Effector memory CD4-positive, alpha-beta T cell (primary cell): ENCODE results near the gene MMRN1.
"Not testable (repeated sequence)": the region's sequence is repeated elsewhere in the genome, so short reads cannot be mapped to it uniquely, and the experiment has no call there.

Source experiments
- DNase-seq, 3 donors: peaks; one replicate each; pipeline ENCODE4 v3.0.0-alpha.2; 2020
- H3K27ac ChIP-seq: 2 replicates; pipeline ENCODE4 v1.7.0; 2013; ENCODE audit warnings: mild to moderate bottlenecking, low read length, moderate library complexity; ENCODE audit not compliant: insufficient read depth, poor library complexity, severe bottlenecking
- H3K27me3 ChIP-seq: replicated peaks from 2 replicates; pipeline ENCODE4 v1.7.0; 2013; ENCODE audit warnings: mild to moderate bottlenecking, low read length; ENCODE audit not compliant: insufficient read depth, control insufficient read depth, poor library complexity, severe bottlenecking
- H3K36me3 ChIP-seq: 2 replicates; pipeline ENCODE4 v1.7.0; 2013; ENCODE audit warnings: mild to moderate bottlenecking, low read length, moderate library complexity; ENCODE audit not compliant: control insufficient read depth, insufficient read depth
- H3K4me1 ChIP-seq: 2 replicates; pipeline ENCODE4 v1.7.0; 2013; ENCODE audit warnings: low read length, mild to moderate bottlenecking; ENCODE audit not compliant: control insufficient read depth, insufficient read depth, poor library complexity, severe bottlenecking
- H3K4me3 ChIP-seq: 2 replicates; pipeline ENCODE4 v1.7.0; 2013; ENCODE audit warnings: low read length, low read depth, mild to moderate bottlenecking; ENCODE audit not compliant: insufficient read depth, poor library complexity, severe bottlenecking
- H3K9me3 ChIP-seq: 2 replicates; pipeline ENCODE4 v1.7.0; 2013; ENCODE audit warnings: mild to moderate bottlenecking, low read length, moderate library complexity; ENCODE audit not compliant: control insufficient read depth

The MMRN1 gene

GRCh38 chr4:89879215-89879614, 15.4 kb upstream of the MMRN1 start:
- H3K27ac ChIP-seq = no peak overlapping the region
- H3K4me3 ChIP-seq = no peak overlapping the region
- no peaks in the 10 kb centered on the region for H3K27me3 ChIP-seq
- no peak for DNase-seq
- no peaks in the 10 kb centered on the region for H3K36me3 ChIP-seq
- no peaks in the 10 kb centered on the region for H3K9me3 ChIP-seq
- H3K4me1 ChIP-seq = no peaks in the 10 kb centered on the region

GRCh38 chr4:89889289-89889688, 5.4 kb upstream of the MMRN1 start:
- Histone ChIP-seq H3K27me3 (no peaks in the 10 kb centered on the region), H3K36me3 (no peaks in the 10 kb centered on the region), H3K4me3 (no peak overlapping the region), H3K4me1 (no peaks in the 10 kb centered on the region), H3K27ac (no peak overlapping the region), H3K9me3 (no peaks in the 10 kb centered on the region)
- no peak for DNase-seq

GRCh38 chr4:89897867-89898266, 3.2 kb downstream of the MMRN1 start:
- Histone ChIP-seq H3K4me1 (peaks cover 6% of the 10 kb centered on the region), H3K27me3 (no peaks in the 10 kb centered on the region), H3K4me3 (no peak overlapping the region), H3K27ac (no peak overlapping the region), H3K36me3 (no peaks in the 10 kb centered on the region), H3K9me3 (no peaks in the 10 kb centered on the region)
- no peak for DNase-seq

- no peak overlapping the region for H3K27ac ChIP-seq
- DNase-seq = no peak
Observed at GRCh38 chr4:89898304-89898716, 3.7 kb downstream of the MMRN1 start.

GRCh38 chr4:89899152-89899551, 4.5 kb downstream of the MMRN1 start:
- no peak for DNase-seq
- Histone ChIP-seq H3K36me3 (no peaks in the 10 kb centered on the region), H3K27ac (no peak overlapping the region), H3K9me3 (no peaks in the 10 kb centered on the region), H3K4me3 (no peak overlapping the region), H3K4me1 (peaks cover 6% of the 10 kb centered on the region), H3K27me3 (no peaks in the 10 kb centered on the region)

More at GRCh38 chr4:89898304-89898716, 3.7 kb downstream of the MMRN1 start:
- no peaks in the 10 kb centered on the region for H3K36me3 ChIP-seq
- no peak overlapping the region for H3K4me3 ChIP-seq
- no peaks in the 10 kb centered on the region for H3K27me3 ChIP-seq
- peaks cover 6% of the 10 kb centered on the region for H3K4me1 ChIP-seq
- no peaks in the 10 kb centered on the region for H3K9me3 ChIP-seq

GRCh38 chr4:89899854-89900253, 5.2 kb downstream of the MMRN1 start:
- H3K36me3 ChIP-seq = no peaks in the 10 kb centered on the region
- no peaks in the 10 kb centered on the region for H3K9me3 ChIP-seq
- DNase-seq = no peak
- peaks cover 5% of the 10 kb centered on the region for H3K4me1 ChIP-seq
- H3K27me3 ChIP-seq = no peaks in the 10 kb centered on the region
- no peak overlapping the region for H3K4me3 ChIP-seq
- H3K27ac ChIP-seq = no peak overlapping the region

- not testable (repeated sequence) for H3K4me3 ChIP-seq, H3K36me3 ChIP-seq, H3K9me3 ChIP-seq, H3K27ac ChIP-seq, H3K27me3 ChIP-seq, H3K4me1 ChIP-seq
- DNase-seq = peak; percentile 1 to 38 (median 9)
Observed at GRCh38 chr4:89901808-89902431, 7.3 kb downstream of the MMRN1 start.

GRCh38 chr4:89904524-89904923, 9.9 kb downstream of the MMRN1 start:
- Histone ChIP-seq H3K36me3 (no peaks in the 10 kb centered on the region), H3K27ac (no peak overlapping the region), H3K27me3 (no peaks in the 10 kb centered on the region), H3K9me3 (no peaks in the 10 kb centered on the region), H3K4me3 (no peak overlapping the region), H3K4me1 (no peaks in the 10 kb centered on the region)
- no peak for DNase-seq

- no peak overlapping the region for H3K4me3 ChIP-seq
- H3K36me3 ChIP-seq = no peaks in the 10 kb centered on the region
- no peaks in the 10 kb centered on the region for H3K9me3 ChIP-seq
- H3K4me1 ChIP-seq = no peaks in the 10 kb centered on the region
- no peak overlapping the region for H3K27ac ChIP-seq
- no peaks in the 10 kb centered on the region for H3K27me3 ChIP-seq
- DNase-seq = no peak
Observed at GRCh38 chr4:89906316-89906715, 11.7 kb downstream of the MMRN1 start.

- H3K36me3 ChIP-seq = no peaks in the 10 kb centered on the region
- no peak overlapping the region for H3K4me3 ChIP-seq
- no peak for DNase-seq
- H3K9me3 ChIP-seq = no peaks in the 10 kb centered on the region
- H3K27ac ChIP-seq = no peak overlapping the region
- no peaks in the 10 kb centered on the region for H3K4me1 ChIP-seq
- no peaks in the 10 kb centered on the region for H3K27me3 ChIP-seq
Observed at GRCh38 chr4:89906777-89907521, 12.3 kb downstream of the MMRN1 start.
